H1 (cell line): ENCODE data around the gene USH2A. TPM values are rescaled to one million over a fixed set of nuclear protein-coding genes. Genes with fewer than 3 reads are reported as not detected.

Source experiments
- CTCF ChIA-PET: fragments of 300-600 bp; sonication (Branson Sonifier 250); formaldehyde crosslinking; loops from one replicate; lab custom pipeline; 2021; ENCODE audit not compliant: partially characterized antibody; lab: Charles Lee
- POLR2A ChIA-PET: fragments of 300-600 bp; sonication (Branson Sonifier 250); formaldehyde crosslinking; loops from one replicate; lab custom pipeline; 2021; ENCODE audit warnings: inconsistent platforms; ENCODE audit not compliant: partially characterized antibody; lab: Charles Lee
- DNase-seq, 2 experiments: peaks; one replicate each; pipeline versions ENCODE4 v3.0.0 to v3.0.0-alpha.2; 2010 to 2022; ENCODE audit warnings: low spot score in 2 of 2, low read depth in 1 of 2, mixed read lengths in 1 of 2
- FAIRE-seq: peaks from 2 replicates; lab custom pipeline; 2011; peaks lifted over from hg19 to GRCh38; lab: Jason Lieb, UNC
- H2AFZ ChIP-seq: 2 replicates; pipeline ENCODE4 v1.8.1; 2012; ENCODE audit warnings: low read length, inconsistent platforms
- H2AK5ac ChIP-seq: 2 replicates; pipeline ENCODE4 v1.6.1; 2013; ENCODE audit warnings: low read depth, low read length
- H2BK120ac ChIP-seq: replicated peaks from 2 replicates; pipeline ENCODE3; 2013; ENCODE audit warnings: low read depth, low read length, inconsistent platforms
- H2BK12ac ChIP-seq: 2 replicates; pipeline ENCODE4 v1.6.1; 2013; ENCODE audit warnings: low read depth, low read length
- H2BK15ac ChIP-seq: 2 replicates; pipeline ENCODE4 v1.6.1; 2013; ENCODE audit warnings: low read length
- H2BK20ac ChIP-seq: 2 replicates; pipeline ENCODE4 v1.6.1; 2013; ENCODE audit warnings: low read length
- H2BK5ac ChIP-seq: 2 replicates; pipeline ENCODE4 v1.6.1; 2013; ENCODE audit warnings: low read depth, low read length
- H3K14ac ChIP-seq: 2 replicates; pipeline ENCODE4 v1.6.1; 2013; ENCODE audit warnings: inconsistent platforms; ENCODE audit not compliant: insufficient read length
- H3K18ac ChIP-seq: 2 replicates; pipeline ENCODE4 v1.6.1; 2013; ENCODE audit warnings: low read length; ENCODE audit errors: extremely low read depth
- H3K23ac ChIP-seq: 2 replicates; pipeline ENCODE4 v1.6.1; 2013; ENCODE audit warnings: inconsistent platforms; ENCODE audit not compliant: insufficient read length
- H3K23me2 ChIP-seq: 2 replicates; pipeline ENCODE4 v1.6.1; 2013; ENCODE audit warnings: low read depth, low read length
- H3K27ac ChIP-seq: 2 replicates; pipeline ENCODE4 v1.6.1; 2011; ENCODE audit warnings: low read depth, low read length, inconsistent platforms
- H3K27me3 ChIP-seq, 4 experiments: replicated peaks in 1 of 4; 1 replicate in 1 of 4; 2 replicates in 3 of 4; pipeline versions ENCODE4 v1.6.1 to v1.8.1; 2011 to 2013; ENCODE audit warnings: low read length in 3 of 4, mild to moderate bottlenecking in 3 of 4, inconsistent platforms in 2 of 4, mixed read lengths in 2 of 4, moderate library complexity in 1 of 4; ENCODE audit not compliant: control insufficient read depth in 3 of 4, insufficient read depth in 3 of 4; ENCODE audit errors: extremely low read depth in 1 of 4
- H3K36me3 ChIP-seq, 4 experiments: 2 replicates each; pipeline versions ENCODE4 v1.6.1 to v1.8.1; 2011 to 2013; ENCODE audit warnings: mild to moderate bottlenecking in 4 of 4, low read length in 3 of 4, moderate library complexity in 2 of 4, control low read depth in 1 of 4, inconsistent platforms in 1 of 4; ENCODE audit not compliant: insufficient read depth in 4 of 4, control insufficient read depth in 2 of 4
- H3K4ac ChIP-seq: replicated peaks from 2 replicates; pipeline ENCODE3; 2013; ENCODE audit warnings: low read length, low read depth, mixed read lengths, inconsistent platforms; ENCODE audit not compliant: insufficient read length
- H3K4me1 ChIP-seq, 4 experiments: replicated peaks in 1 of 4; 1 replicate in 1 of 4; 2 replicates in 3 of 4; pipeline versions ENCODE4 v1.6.1 to v1.8.1; 2011 to 2013; ENCODE audit warnings: low read length in 3 of 4, inconsistent platforms in 2 of 4, mixed read lengths in 1 of 4; ENCODE audit not compliant: insufficient read depth in 4 of 4, control insufficient read depth in 3 of 4
- H3K4me2 ChIP-seq, 2 experiments: 2 replicates each; pipeline versions ENCODE4 v1.6.1 to v1.8.1; 2011 to 2013; ENCODE audit warnings: low read depth in 2 of 2, low read length in 2 of 2, control low read depth in 1 of 2, inconsistent platforms in 1 of 2, mild to moderate bottlenecking in 1 of 2; ENCODE audit not compliant: insufficient read depth in 1 of 2
- H3K4me3 ChIP-seq, 4 experiments: fragments of 200-600, 300-600 bp in 1 of 4; sonication (generic), shearing (Covaris generic), sonication (Bioruptor Twin) in 1 of 4; 2 replicates each; pipeline versions ENCODE4 v1.5.1 to v1.8.1; 2011 to 2016; ENCODE audit warnings: low read length in 4 of 4, low read depth in 3 of 4, control low read depth in 2 of 4, inconsistent platforms in 2 of 4, mild to moderate bottlenecking in 2 of 4, mixed read lengths in 1 of 4, moderate library complexity in 1 of 4; ENCODE audit not compliant: insufficient read depth in 2 of 4; ENCODE audit errors: extremely low read depth in 1 of 4
- H3K56ac ChIP-seq: replicated peaks from 2 replicates; pipeline ENCODE3; 2013; ENCODE audit warnings: low read depth, mild to moderate bottlenecking, mixed read lengths, low read length, inconsistent platforms; ENCODE audit not compliant: insufficient read length
- H3K79me1 ChIP-seq: 2 replicates; pipeline ENCODE4 v1.6.1; 2013; ENCODE audit warnings: low read depth, low read length, control low read depth
- H3K79me2 ChIP-seq, 2 experiments: 2 replicates each; pipeline versions ENCODE4 v1.6.1 to v1.8.1; 2012 to 2013; ENCODE audit warnings: low read length in 2 of 2, mild to moderate bottlenecking in 2 of 2, inconsistent platforms in 1 of 2; ENCODE audit not compliant: insufficient read depth in 2 of 2, control insufficient read depth in 1 of 2
- H3K9ac ChIP-seq, 4 experiments: replicated peaks in 1 of 4; 1 replicate in 1 of 4; 2 replicates in 3 of 4; pipeline versions ENCODE4 v1.6.1 to v1.8.1; 2011 to 2013; ENCODE audit warnings: low read depth in 3 of 4, low read length in 3 of 4, control low read depth in 2 of 4, mild to moderate bottlenecking in 2 of 4, moderate library complexity in 2 of 4, inconsistent platforms in 1 of 4; ENCODE audit errors: extremely low read depth in 1 of 4
- H3K9me3 ChIP-seq, 2 experiments: 2 replicates each; pipeline versions ENCODE4 v1.6.1 to v1.8.1; 2012 to 2013; ENCODE audit warnings: mild to moderate bottlenecking in 2 of 2, moderate library complexity in 2 of 2, control low read depth in 1 of 2, inconsistent platforms in 1 of 2, low read depth in 1 of 2, low read length in 1 of 2, mixed read lengths in 1 of 2; ENCODE audit not compliant: insufficient read depth in 2 of 2
- H4K20me1 ChIP-seq, 2 experiments: replicated peaks in 1 of 2; 2 replicates each; pipeline versions ENCODE3 to v1.8.1; 2011 to 2013; ENCODE audit warnings: inconsistent platforms in 2 of 2, low read length in 2 of 2, mild to moderate bottlenecking in 1 of 2; ENCODE audit not compliant: insufficient read depth in 2 of 2, control insufficient read depth in 1 of 2
- H4K5ac ChIP-seq: 2 replicates; pipeline ENCODE4 v1.6.1; 2013; ENCODE audit warnings: low read length, low read depth, mixed read lengths, inconsistent platforms; ENCODE audit not compliant: insufficient read length
- H4K8ac ChIP-seq: 2 replicates; pipeline ENCODE4 v1.8.0; 2013; ENCODE audit warnings: mild to moderate bottlenecking, moderate library complexity, low read length, inconsistent platforms; ENCODE audit not compliant: insufficient read depth; ENCODE audit errors: extremely low read depth
- H4K91ac ChIP-seq: replicated peaks from 2 replicates; pipeline ENCODE3; 2013; ENCODE audit warnings: low read length, mixed read lengths, inconsistent platforms; ENCODE audit not compliant: insufficient read length
- CBX5 ChIP-seq: fragments of 300-800, 300-1000 bp; sonication (generic); IDR thresholded peaks from 2 replicates; pipeline ENCODE4 v1.7.1; 2016; ENCODE audit warnings: antibody characterized with exemption, low read length, low read depth
- EGR1 ChIP-seq: IDR thresholded peaks from 2 replicates; pipeline ENCODE4 v1.6.1; 2011; ENCODE audit warnings: low read depth, low read length, borderline replicate concordance
- GABPA ChIP-seq: IDR thresholded peaks from 2 replicates; pipeline ENCODE4 v1.6.1; 2011; ENCODE audit warnings: mild to moderate bottlenecking, low read length, moderate library complexity, borderline replicate concordance; ENCODE audit not compliant: insufficient read depth
- HDAC6 ChIP-seq: IDR thresholded peaks from one replicate; pipeline ENCODE4 v1.7.1; 2012; ENCODE audit warnings: low read depth, mild to moderate bottlenecking, inconsistent platforms, low read length, moderate library complexity
- JUND ChIP-seq: IDR thresholded peaks from 2 replicates; pipeline ENCODE4 v1.6.1; 2011; ENCODE audit warnings: mild to moderate bottlenecking, improper control_type of control experiment, low read length
- KDM4A ChIP-seq: IDR thresholded peaks from one replicate; pipeline ENCODE4 v1.7.1; 2012; ENCODE audit warnings: low read depth, mild to moderate bottlenecking, moderate library complexity, low read length, inconsistent platforms; ENCODE audit not compliant: severe bottlenecking
- MAX ChIP-seq: IDR thresholded peaks from 2 replicates; pipeline ENCODE4 v1.6.1; 2012; ENCODE audit warnings: inconsistent platforms
- POU5F1 ChIP-seq: IDR thresholded peaks from 2 replicates; pipeline ENCODE4 v1.6.1; 2011; ENCODE audit warnings: low read depth, mild to moderate bottlenecking, low read length, moderate library complexity
- RBBP5 ChIP-seq: IDR thresholded peaks from 2 replicates; pipeline ENCODE4 v1.7.1; 2012; ENCODE audit warnings: low read depth, mild to moderate bottlenecking, inconsistent platforms, low read length, moderate library complexity, borderline replicate concordance
- SP2 ChIP-seq: IDR thresholded peaks from 2 replicates; pipeline ENCODE4 v1.6.1; 2012; ENCODE audit warnings: mild to moderate bottlenecking, low read length, inconsistent platforms
- SP4 ChIP-seq: IDR thresholded peaks from 2 replicates; pipeline ENCODE4 v1.6.1; 2012; ENCODE audit warnings: low read length, inconsistent platforms
- SUZ12 ChIP-seq: fragments of 200-600 bp; sonication (generic); IDR thresholded peaks from 2 replicates; pipeline ENCODE4 v1.6.1; 2012; ENCODE audit warnings: mild to moderate bottlenecking, inconsistent platforms, low read length, moderate library complexity, mixed read lengths
- TEAD4 ChIP-seq: IDR thresholded peaks from 2 replicates; pipeline ENCODE4 v1.6.1; 2012; ENCODE audit warnings: low read depth, low read length, inconsistent platforms, mixed read lengths
- ZNF274 ChIP-seq: IDR thresholded peaks from 2 replicates; pipeline ENCODE4 v1.7.0; 2012; ENCODE audit warnings: low read length, borderline replicate concordance; ENCODE audit errors: extremely low read depth
- WGBS, 2 experiments: shearing (Covaris generic) in 1 of 2; methylation state at CpG; one replicate each; pipeline versions ENCODE4 v1.1.6 to v1.1.7; 2013 to 2015; ENCODE audit warnings: low lambda C conversion rate in 2 of 2, mixed read lengths in 2 of 2, inconsistent platforms in 1 of 2, low coverage in 1 of 2, missing lambda C conversion rate in 1 of 2; ENCODE audit not compliant: insufficient replicate concordance in 2 of 2, insufficient coverage in 1 of 2, insufficient read length in 1 of 2; ENCODE audit errors: extremely low coverage in 1 of 2, missing lambda C conversion rate in 1 of 2; 5-methylcytosine and 5-hydroxymethylcytosine counted together
- polyA plus RNA-seq, 7 experiments: library from polyadenylated mRNA; depleted of rRNA in 3 of 7; stranded (reverse) in 5 of 7; unstranded in 2 of 7; fragments of >200 nt in 5 of 7; fragments of 200-250 nt in 2 of 7; gene quantifications; 1 replicate in 5 of 7; 2 replicates in 1 of 7; 4 replicates in 1 of 7; pipeline versions ENCODE4 v1.2.1 to v1.2.3, GENCODE V29; 2011 to 2013; ENCODE audit warnings: missing spikeins in 2 of 7, mixed read lengths in 2 of 7
- total RNA-seq: library from RNA; stranded (reverse); fragmentation: NEBNext Ultra II Directional; extraction: Animal tissue kit (Norgen Biotek cat#: 25700); gene quantifications from 2 replicates; pipeline ENCODE4 v1.2.1, GENCODE V29; 2021

Gene USH2A
- total and polyA plus RNA-seq, 2 of the 8 experiments (the other 6 are each of a cell fraction or from before 2014, with no cell fraction given) = 0.02 to 0.17 TPM

GRCh38 chr1:216420746-216421145 is 2.5 kb downstream of the USH2A start:
- ChIA-PET POLR2A (interaction anchor here (1.0 kb wide), 1 partner anchor 10 kb away, joined by 3 read pairs; no protein-coding TSS in a partner anchor), CTCF (interaction anchor here (1.2 kb wide), 1 partner anchor 13 kb away, joined by 3 read pairs; no protein-coding TSS in a partner anchor)
- Histone ChIP-seq H3K4me3 (no peak overlapping the region), H2BK15ac (no peak overlapping the region), H2BK20ac (no peak overlapping the region), H3K4ac (no peak overlapping the region), H4K5ac (no peak overlapping the region), H3K4me1 (no peaks in the 10 kb centered on the region), H4K8ac (no peak overlapping the region), H2BK12ac (no peak overlapping the region), H3K27me3 (no peaks in the 10 kb centered on the region), H3K23ac (no peak overlapping the region), H2AFZ (no peak overlapping the region), H3K27ac (no peak overlapping the region), H3K23me2 (no peaks in the 10 kb centered on the region), H3K79me2 (no peaks in the 10 kb centered on the region), H3K9me3 (no peaks in the 10 kb centered on the region), H3K9ac (no peak overlapping the region), H3K79me1 (no peaks in the 10 kb centered on the region), H4K20me1 (no peaks in the 10 kb centered on the region), H4K91ac (no peak overlapping the region), H2BK5ac (no peak overlapping the region), H3K36me3 (no peaks in the 10 kb centered on the region), H3K4me2 (no peak overlapping the region), H3K18ac (no peak overlapping the region), H3K14ac (no peak overlapping the region), H2BK120ac (no peak overlapping the region), H2AK5ac (no peak overlapping the region), H3K56ac (no peak overlapping the region)
- no peak for FAIRE-seq
- no peak for DNase-seq
- 85% methylated on average over 1 of the region's 1 CpG; no CpG with 5 or more reads in 1 of the 2 experiments for WGBS, 2 experiments
- no peak for TF ChIP-seq MAX
- TF ChIP-seq SP2 = no peak
- no peak for TF ChIP-seq TEAD4
- TF ChIP-seq RBBP5 = no peak
- no peak for TF ChIP-seq GABPA
- TF ChIP-seq SUZ12 = no peak
- no peak for TF ChIP-seq SP4
- TF ChIP-seq JUND = no peak
- no peak for TF ChIP-seq KDM4A
- TF ChIP-seq ZNF274 = no peak
- no peak for TF ChIP-seq EGR1
- no peak for TF ChIP-seq CBX5
- TF ChIP-seq POU5F1 = no peak
- no peak for TF ChIP-seq HDAC6
